ENCODE results near the gene DNAAF1.

The DNAAF1 gene

DNA sequence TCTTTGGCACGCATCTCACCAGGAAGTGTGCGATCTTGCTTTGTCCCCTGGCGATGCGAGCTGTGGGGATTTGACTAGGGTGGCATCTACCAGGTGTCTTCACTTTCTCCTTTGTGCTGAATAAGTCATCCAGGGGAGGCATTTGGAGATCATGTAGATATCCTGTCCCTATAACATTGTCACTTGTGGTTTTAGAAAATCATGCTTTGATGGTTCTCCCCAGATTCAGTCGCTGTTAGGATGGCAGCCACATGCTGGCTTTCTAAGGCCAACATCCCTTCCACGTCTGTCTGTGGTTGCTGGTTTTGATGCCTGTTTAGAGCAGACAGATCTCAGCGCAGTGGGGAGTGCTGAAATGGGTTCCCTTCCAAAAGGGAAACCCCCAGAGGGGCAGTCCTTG, 48.4 kb downstream of the DNAAF1 start:
- no peak overlapping the region for H3K27ac ChIP-seq (ENCODE audit: poor library complexity, severe bottlenecking)
- H3K36me3 ChIP-seq (ENCODE audit: low read depth): no peaks in the 10 kb centered on the region
- H3K27me3 ChIP-seq (ENCODE audit: insufficient read depth, poor library complexity, severe bottlenecking): no peaks in the 10 kb centered on the region
- ATAC-seq (ENCODE audit: low read depth): no peak
- H3K9me3 ChIP-seq (ENCODE audit: severe bottlenecking): no peaks in the 10 kb centered on the region
- H3K4me1 ChIP-seq (ENCODE audit: insufficient read depth, poor library complexity, severe bottlenecking): peaks cover 10% of the 10 kb centered on the region
- no peak for DNase-seq (ENCODE audit: low spot score)
- TF ChIP-seq CTCF (IDR thresholded peaks at IDR 0.05; ENCODE audit: poor library complexity, severe bottlenecking): no peak
- no peak overlapping the region for H3K4me3 ChIP-seq (ENCODE audit: severe bottlenecking)

GRCh38 chr16:84194018-84194417, 48.9 kb downstream of the DNAAF1 start:
- TF ChIP-seq CTCF (IDR thresholded peaks at IDR 0.05; ENCODE audit: poor library complexity, severe bottlenecking): no peak
- DNase-seq (ENCODE audit: low spot score): no peak
- no peak overlapping the region for H3K4me3 ChIP-seq (ENCODE audit: severe bottlenecking)
- H3K36me3 ChIP-seq (ENCODE audit: low read depth): no peaks in the 10 kb centered on the region
- ATAC-seq (ENCODE audit: low read depth): no peak
- peaks cover 10% of the 10 kb centered on the region for H3K4me1 ChIP-seq (ENCODE audit: insufficient read depth, poor library complexity, severe bottlenecking)
- H3K27ac ChIP-seq (ENCODE audit: poor library complexity, severe bottlenecking): no peak overlapping the region
- H3K27me3 ChIP-seq (ENCODE audit: insufficient read depth, poor library complexity, severe bottlenecking): no peaks in the 10 kb centered on the region
- no peaks in the 10 kb centered on the region for H3K9me3 ChIP-seq (ENCODE audit: severe bottlenecking)

- ATAC-seq (ENCODE audit: low read depth): no peak
- no peak for TF ChIP-seq CTCF (IDR thresholded peaks at IDR 0.05; ENCODE audit: poor library complexity, severe bottlenecking)
- Histone ChIP-seq H3K4me1 (ENCODE audit: insufficient read depth, poor library complexity, severe bottlenecking) (peaks cover 10% of the 10 kb centered on the region), H3K27me3 (ENCODE audit: insufficient read depth, poor library complexity, severe bottlenecking) (no peaks in the 10 kb centered on the region), H3K27ac (ENCODE audit: poor library complexity, severe bottlenecking) (no peak overlapping the region), H3K9me3 (ENCODE audit: severe bottlenecking) (no peaks in the 10 kb centered on the region), H3K36me3 (ENCODE audit: low read depth) (no peaks in the 10 kb centered on the region), H3K4me3 (ENCODE audit: severe bottlenecking) (no peak overlapping the region)
- no peak for DNase-seq (ENCODE audit: low spot score)
Observed at GRCh38 chr16:84194470-84195200, 49.5 kb downstream of the DNAAF1 start.

DNA sequence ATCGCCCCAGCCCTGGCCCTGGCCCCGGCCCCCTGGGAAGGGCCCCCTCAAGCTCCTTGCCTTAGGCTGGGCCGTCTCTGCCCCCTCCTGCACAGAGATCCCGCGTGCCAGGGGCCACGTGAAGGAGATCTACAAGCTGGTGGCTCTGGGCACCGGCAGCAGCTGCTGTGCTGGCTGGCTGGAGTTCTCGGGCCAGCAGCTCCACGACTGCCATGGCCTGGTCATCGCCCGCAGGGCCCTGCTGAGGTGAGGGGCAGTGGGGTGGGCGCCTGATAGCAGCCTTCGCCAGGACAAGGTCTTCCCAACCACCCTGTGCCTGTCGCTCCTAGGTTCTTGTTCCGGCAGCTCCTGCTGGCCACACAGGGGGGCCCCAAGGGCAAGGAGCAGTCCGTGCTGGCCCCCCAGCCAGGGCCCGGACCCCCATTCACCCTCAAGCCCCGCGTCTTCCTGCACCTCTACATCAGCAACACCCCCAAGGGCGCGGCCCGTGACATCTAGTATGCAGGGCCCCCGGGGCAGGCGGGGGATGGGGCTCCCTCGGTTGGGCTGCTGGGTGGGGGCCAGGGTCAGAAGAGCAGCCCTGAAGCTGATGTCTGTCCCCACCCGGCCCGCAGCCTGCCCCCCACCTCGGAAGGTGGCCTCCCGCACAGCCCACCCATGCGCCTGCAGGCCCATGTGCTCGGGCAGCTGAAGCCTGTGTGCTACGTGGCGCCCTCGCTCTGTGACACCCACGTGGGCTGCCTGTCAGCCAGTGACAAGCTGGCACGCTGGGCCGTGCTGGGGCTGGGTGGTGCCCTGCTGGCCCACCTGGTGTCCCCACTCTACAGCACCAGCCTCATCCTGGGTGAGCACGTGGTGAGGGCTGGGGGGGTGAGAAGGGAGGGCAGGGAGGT, 50.3 kb downstream of the DNAAF1 start:
- Histone ChIP-seq H3K27ac (ENCODE audit: poor library complexity, severe bottlenecking) (no peak overlapping the region), H3K9me3 (ENCODE audit: severe bottlenecking) (no peaks in the 10 kb centered on the region), H3K27me3 (ENCODE audit: insufficient read depth, poor library complexity, severe bottlenecking) (no peaks in the 10 kb centered on the region), H3K4me1 (ENCODE audit: insufficient read depth, poor library complexity, severe bottlenecking) (peaks cover 10% of the 10 kb centered on the region), H3K36me3 (ENCODE audit: low read depth) (no peaks in the 10 kb centered on the region), H3K4me3 (ENCODE audit: severe bottlenecking) (no peak overlapping the region)
- ATAC-seq (ENCODE audit: low read depth) (no peak), DNase-seq (ENCODE audit: low spot score) (no peak)
- TF ChIP-seq CTCF (IDR thresholded peaks at IDR 0.05; ENCODE audit: poor library complexity, severe bottlenecking): no peak

Data from RWPE2 (cell line).